Measurements from ENCODE around the gene ZNF683. TPM values are rescaled to one million over a fixed set of nuclear protein-coding genes. Genes with fewer than 3 reads are reported as not detected.

Gene ZNF683
- total RNA-seq, 4 donors from 2014 or later = not detected

DNA sequence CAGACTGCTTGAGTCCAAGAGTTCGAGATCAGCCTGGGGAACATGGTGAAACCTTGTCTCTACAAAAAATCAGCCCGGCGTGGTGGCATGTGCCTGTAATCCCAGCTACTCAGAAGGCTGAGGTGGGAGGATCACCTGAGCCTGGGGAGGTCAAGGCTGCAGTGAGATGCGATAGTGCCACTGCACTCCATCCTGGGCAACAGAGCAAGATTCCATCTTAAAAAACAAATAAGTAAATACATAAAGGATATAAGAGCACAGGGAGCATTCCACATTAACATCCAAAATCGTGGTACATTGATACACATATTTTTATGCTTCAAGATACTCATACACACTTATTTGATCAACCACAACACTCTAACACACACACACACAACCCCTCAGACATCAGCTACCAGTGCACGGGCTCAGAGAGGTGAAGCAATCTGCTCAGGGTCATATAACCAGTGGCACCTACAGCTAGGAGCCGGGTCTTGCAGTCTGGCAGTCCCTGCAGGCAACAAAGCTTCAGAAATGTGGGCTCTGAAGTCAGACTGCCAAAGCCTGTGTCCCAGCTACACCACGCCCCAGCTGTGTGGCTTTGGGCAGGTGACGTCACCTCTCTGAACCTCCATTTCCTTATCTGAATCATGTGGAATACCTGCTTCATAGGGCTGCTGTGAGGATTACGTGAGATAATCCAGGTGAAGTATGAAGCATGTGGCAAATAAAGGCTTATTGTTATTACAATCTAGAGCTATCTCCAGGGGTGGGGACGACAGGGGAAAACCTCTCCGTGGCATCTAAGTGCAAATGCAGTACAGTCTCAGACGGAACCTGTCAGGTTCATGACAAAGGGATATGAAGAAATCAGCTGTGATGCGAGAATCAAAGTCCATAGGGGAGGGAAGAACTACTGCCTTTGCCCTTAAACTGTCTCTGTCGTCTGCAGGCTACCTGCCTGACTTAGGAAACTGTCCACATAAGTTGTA lies 13.9 kb downstream of the ZNF683 start:
- H3K27me3 ChIP-seq = peaks cover 2 to 77% of the 10 kb centered on the region in 2 donors
- no peaks in the 10 kb centered on the region for H3K36me3 ChIP-seq
- peaks cover 0 to 14% (median 5%) of the 10 kb centered on the region in 4 donors for H3K4me1 ChIP-seq
- DNase-seq (ENCODE audit: low spot score in 2 of 2) = no peak
- WGBS, 2 donors = 60 to 61% methylated on average over 15 of the region's 15 CpGs
- peak overlapping the region in 1 of 4 donors; percentile 19 for H3K27ac ChIP-seq
- H3K9me3 ChIP-seq = no peaks in the 10 kb centered on the region
- H3K4me3 ChIP-seq = no peak overlapping the region
- TF ChIP-seq, protein P1, sequence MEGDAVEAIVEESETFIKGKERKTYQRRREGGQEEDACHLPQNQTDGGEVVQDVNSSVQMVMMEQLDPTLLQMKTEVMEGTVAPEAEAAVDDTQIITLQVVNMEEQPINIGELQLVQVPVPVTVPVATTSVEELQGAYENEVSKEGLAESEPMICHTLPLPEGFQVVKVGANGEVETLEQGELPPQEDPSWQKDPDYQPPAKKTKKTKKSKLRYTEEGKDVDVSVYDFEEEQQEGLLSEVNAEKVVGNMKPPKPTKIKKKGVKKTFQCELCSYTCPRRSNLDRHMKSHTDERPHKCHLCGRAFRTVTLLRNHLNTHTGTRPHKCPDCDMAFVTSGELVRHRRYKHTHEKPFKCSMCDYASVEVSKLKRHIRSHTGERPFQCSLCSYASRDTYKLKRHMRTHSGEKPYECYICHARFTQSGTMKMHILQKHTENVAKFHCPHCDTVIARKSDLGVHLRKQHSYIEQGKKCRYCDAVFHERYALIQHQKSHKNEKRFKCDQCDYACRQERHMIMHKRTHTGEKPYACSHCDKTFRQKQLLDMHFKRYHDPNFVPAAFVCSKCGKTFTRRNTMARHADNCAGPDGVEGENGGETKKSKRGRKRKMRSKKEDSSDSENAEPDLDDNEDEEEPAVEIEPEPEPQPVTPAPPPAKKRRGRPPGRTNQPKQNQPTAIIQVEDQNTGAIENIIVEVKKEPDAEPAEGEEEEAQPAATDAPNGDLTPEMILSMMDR (IDR thresholded peaks at IDR 0.05) = no peak
- no peak for TF ChIP-seq POLR2A (IDR thresholded peaks at IDR 0.05)
- no peak for TF ChIP-seq EP300 (IDR thresholded peaks at IDR 0.05)

DNA sequence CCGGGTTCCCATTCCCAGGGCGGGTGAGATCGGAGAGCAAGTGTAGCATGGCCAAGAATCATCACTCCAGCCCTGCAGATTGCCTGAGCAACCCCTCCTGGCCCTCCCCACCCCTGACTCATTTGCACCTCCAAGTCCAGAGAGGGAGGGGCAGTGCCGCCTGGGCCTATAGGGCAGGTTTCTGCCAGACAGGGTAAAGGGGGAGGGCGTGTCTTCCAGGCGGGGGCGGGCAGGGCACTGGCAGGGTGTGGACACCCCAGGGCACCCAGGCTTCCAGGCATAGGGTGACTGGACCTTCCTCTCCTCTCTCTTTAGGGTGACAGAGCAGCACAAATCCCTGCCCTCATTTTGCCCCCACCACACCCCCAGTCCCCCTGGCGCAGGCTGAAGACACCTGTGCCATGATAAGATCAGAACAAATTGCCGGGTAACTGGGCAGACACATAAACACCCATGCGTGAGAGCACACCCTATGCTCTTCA lies 15.4 kb downstream of the ZNF683 start:
- Histone ChIP-seq H3K27me3 (peaks cover 2 to 69% of the 10 kb centered on the region in 2 donors), H3K4me1 (peaks cover 0 to 14% (median 5%) of the 10 kb centered on the region in 4 donors), H3K4me3 (no peak overlapping the region), H3K9me3 (no peaks in the 10 kb centered on the region), H3K36me3 (no peaks in the 10 kb centered on the region), H3K27ac (no peak overlapping the region)
- DNase-seq (ENCODE audit: low spot score in 2 of 2) = no peak
- TF ChIP-seq, protein P1 (IDR thresholded peaks at IDR 0.05) = no peak
- TF ChIP-seq EP300 (IDR thresholded peaks at IDR 0.05) (no peak), POLR2A (IDR thresholded peaks at IDR 0.05) (no peak)
- WGBS, 2 donors = 67 to 79% methylated on average over 8 to 10 of the region's 10 CpGs

DNA sequence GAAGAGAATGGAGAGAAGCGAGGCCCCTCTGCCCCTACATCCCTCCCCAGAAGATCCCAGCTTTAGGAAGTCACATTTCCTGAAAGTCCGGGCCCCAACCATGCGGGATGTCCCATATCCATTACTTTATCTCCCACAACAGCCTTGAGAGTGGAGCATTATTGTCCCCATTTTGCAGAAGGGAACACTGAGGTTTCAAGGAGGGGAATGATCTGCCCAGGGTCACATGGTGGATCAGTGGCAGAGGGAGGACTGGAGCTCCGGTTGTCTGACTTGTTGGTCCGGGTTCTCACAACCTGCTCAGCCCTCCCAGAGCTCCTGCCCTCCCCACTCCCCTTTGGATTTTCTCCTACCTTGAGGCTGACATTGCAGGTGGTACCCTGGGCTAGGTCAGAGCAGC lies 16.4 kb downstream of the ZNF683 start:
- WGBS, 2 donors = 83 to 87% methylated on average over 5 of the region's 5 CpGs
- Histone ChIP-seq H3K4me1 (peaks cover 0 to 14% (median 5%) of the 10 kb centered on the region in 4 donors), H3K9me3 (no peaks in the 10 kb centered on the region), H3K36me3 (no peaks in the 10 kb centered on the region), H3K27me3 (peaks cover 2 to 59% of the 10 kb centered on the region in 2 donors), H3K4me3 (no peak overlapping the region), H3K27ac (no peak overlapping the region)
- no peak for TF ChIP-seq POLR2A (IDR thresholded peaks at IDR 0.05)
- TF ChIP-seq, protein P1 (IDR thresholded peaks at IDR 0.05) = no peak
- no peak for TF ChIP-seq EP300 (IDR thresholded peaks at IDR 0.05)
- no peak for DNase-seq (ENCODE audit: low spot score in 2 of 2)

DNA sequence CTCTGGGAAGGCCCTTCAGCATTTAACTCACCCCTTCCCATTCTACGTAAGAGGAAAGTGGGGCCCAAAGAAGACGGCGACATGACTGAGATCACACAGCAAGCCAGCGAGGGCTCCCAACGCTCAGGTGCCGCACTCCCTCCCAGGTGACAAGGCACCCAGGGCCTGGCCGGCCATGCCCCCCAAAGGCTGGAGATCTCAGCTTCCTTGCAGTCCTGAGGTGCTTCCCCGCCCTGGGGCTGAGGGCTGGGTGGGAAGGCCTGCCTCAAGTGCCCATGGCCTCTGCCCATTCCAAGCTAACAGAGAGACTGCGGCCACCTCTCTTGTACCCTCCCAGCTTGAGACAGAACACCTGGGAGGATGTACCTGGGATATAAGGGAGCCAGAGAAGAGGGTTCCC lies 17.6 kb downstream of the ZNF683 start:
- WGBS, 2 donors = 90 to 92% methylated on average over 8 to 9 of the region's 9 CpGs
- Histone ChIP-seq H3K27me3 (peaks cover 0 to 48% of the 10 kb centered on the region in 2 donors), H3K4me1 (peaks cover 0 to 4% (median 1%) of the 10 kb centered on the region in 4 donors), H3K4me3 (no peak overlapping the region), H3K27ac (no peak overlapping the region), H3K36me3 (no peaks in the 10 kb centered on the region), H3K9me3 (no peaks in the 10 kb centered on the region)
- DNase-seq (ENCODE audit: low spot score in 2 of 2) = no peak
- TF ChIP-seq EP300 (IDR thresholded peaks at IDR 0.05) (no peak), POLR2A (IDR thresholded peaks at IDR 0.05) (no peak)
- TF ChIP-seq, protein P1 (IDR thresholded peaks at IDR 0.05) = no peak

Data from tibial nerve (tissue), 4 donors.